ENCODE results near the gene XRCC1. TPM values are rescaled to one million over a fixed set of nuclear protein-coding genes. Genes with fewer than 3 reads are reported as not detected.
A peak's percentile ranks its signal among the peaks of the same experiment; 100 is the strongest.

The XRCC1 gene
- total and polyA plus RNA-seq, 5 donors from 2014 or later = 19.8 to 35.4 (median 24.7) TPM

DNA sequence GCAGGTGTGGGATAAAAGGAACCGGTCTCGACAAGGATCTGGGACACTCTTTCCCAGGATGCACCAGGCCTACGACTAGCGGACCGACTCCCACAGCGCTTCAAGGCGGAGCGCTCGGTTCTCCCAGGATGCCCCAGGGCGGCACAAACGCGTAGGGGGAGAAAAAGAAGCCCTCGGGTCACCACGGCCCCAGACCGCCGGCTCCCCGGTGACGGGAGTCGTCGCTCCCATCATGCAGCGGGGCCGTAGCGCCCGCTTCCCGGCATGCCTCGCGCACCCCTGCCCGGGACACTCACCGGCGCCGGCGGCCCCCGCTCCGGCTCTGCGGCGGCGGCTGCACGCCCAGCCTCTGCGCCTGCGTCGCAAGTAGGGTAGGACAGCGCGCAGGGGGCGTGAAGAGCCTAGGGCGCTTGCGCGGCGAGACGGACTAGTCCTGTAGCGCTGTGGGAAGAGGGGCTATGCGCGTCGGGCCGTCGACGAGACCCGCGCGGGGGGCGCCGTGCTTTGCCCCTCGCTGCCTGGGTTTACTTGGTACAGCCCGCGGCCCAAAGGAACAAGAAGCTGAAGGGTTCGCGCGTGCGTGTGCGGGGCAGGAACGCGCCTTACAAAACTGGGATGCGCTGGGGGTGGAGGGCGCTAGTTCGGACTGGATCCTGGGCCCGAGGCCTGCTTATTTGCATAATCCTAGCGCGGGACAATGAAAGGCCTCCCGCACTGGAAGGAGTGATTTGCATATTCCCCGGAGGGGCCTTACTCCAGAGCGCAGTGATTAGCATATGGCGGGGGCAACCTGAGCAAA lies 44.1 kb upstream of the XRCC1 start, which contains the start of gene ZNF428:
ZNF428 (minus strand) TSS at position 368 of the 799 bp plus-strand sequence. CDS start 5,325 bp downstream, outside the sequence.
- H3K9me3 ChIP-seq (ENCODE audit: control insufficient read depth in 2 of 2, low read length in 2 of 2) = no peaks in the 10 kb centered on the region
- Mint-ChIP-seq H3K9me3 (no peaks in the 10 kb centered on the region), H3K4me1 (peaks cover 10 to 43% (median 27%) of the 10 kb centered on the region in 4 donors), H3K27ac (peak within 1 kb of the TSS; percentile 95 to 98 (median 96)), H3K4me3 (peak within 1 kb of the TSS; percentile 91 to 98 (median 98)), H3K36me3 (no peaks in the 10 kb centered on the region), H3K27me3 (no peaks in the 10 kb centered on the region)
- ATAC-seq (ENCODE audit: low read depth in 2 of 2) (peak; percentile 90 to 91), DNase-seq (peak; percentile 80 to 89 (median 85))
- peak within 1 kb of the TSS; percentile 84 for H3K27ac ChIP-seq (ENCODE audit: insufficient read depth, low read length, poor library complexity, severe bottlenecking)
- H3K4me1 ChIP-seq (ENCODE audit: control insufficient read depth, insufficient read depth, low read length, poor library complexity, severe bottlenecking) = peaks cover 18% of the 10 kb centered on the region
- no peaks in the 10 kb centered on the region for H3K36me3 ChIP-seq (ENCODE audit: control insufficient read depth, insufficient read depth, low read length)
- no peaks in the 10 kb centered on the region for H3K27me3 ChIP-seq (ENCODE audit: control insufficient read depth, insufficient read depth, low read length)
- peak within 1 kb of the TSS; percentile 90 for H3K4me3 ChIP-seq (ENCODE audit: low read depth, low read length)

DNA sequence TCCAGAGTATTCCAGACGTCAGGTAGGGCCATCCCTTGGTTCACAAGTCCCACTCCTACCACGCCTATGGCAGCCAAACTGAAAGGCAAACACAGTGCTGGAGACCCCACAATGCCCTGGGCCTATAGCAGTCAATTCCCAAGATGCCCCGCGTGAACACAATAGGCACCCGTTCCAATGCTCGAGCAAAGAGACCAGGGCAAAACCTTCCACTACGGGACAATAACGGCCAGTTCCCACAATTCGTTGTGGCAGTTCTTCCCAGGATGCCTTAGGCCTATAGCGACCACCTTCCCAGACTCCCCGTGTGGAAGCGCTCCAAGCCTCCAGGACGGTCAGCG lies 43.6 kb upstream of the XRCC1 start:
- H3K4me1 ChIP-seq (ENCODE audit: control insufficient read depth, insufficient read depth, low read length, poor library complexity, severe bottlenecking) = peaks cover 18% of the 10 kb centered on the region
- ATAC-seq (ENCODE audit: low read depth in 2 of 2) (no peak), DNase-seq (peak in 1 of 3 donors; percentile 76)
- H3K36me3 ChIP-seq (ENCODE audit: control insufficient read depth, insufficient read depth, low read length) = peaks cover 3% of the 10 kb centered on the region
- H3K27me3 Mint-ChIP-seq = no peaks in the 10 kb centered on the region
- peak overlapping the region; percentile 85 to 98 (median 96) for H3K27ac Mint-ChIP-seq
- peak overlapping the region; percentile 90 for H3K4me3 ChIP-seq (ENCODE audit: low read depth, low read length)
- H3K9me3 Mint-ChIP-seq = no peaks in the 10 kb centered on the region
- peak overlapping the region; percentile 91 to 98 (median 98) for H3K4me3 Mint-ChIP-seq
- H3K36me3 Mint-ChIP-seq = peaks cover 4% of the 10 kb centered on the region
- peaks cover 10 to 43% (median 26%) of the 10 kb centered on the region in 4 donors for H3K4me1 Mint-ChIP-seq
- H3K27me3 ChIP-seq (ENCODE audit: control insufficient read depth, insufficient read depth, low read length) = no peaks in the 10 kb centered on the region
- peak overlapping the region; percentile 84 for H3K27ac ChIP-seq (ENCODE audit: insufficient read depth, low read length, poor library complexity, severe bottlenecking)
- no peaks in the 10 kb centered on the region for H3K9me3 ChIP-seq (ENCODE audit: control insufficient read depth in 2 of 2, low read length in 2 of 2)

DNA sequence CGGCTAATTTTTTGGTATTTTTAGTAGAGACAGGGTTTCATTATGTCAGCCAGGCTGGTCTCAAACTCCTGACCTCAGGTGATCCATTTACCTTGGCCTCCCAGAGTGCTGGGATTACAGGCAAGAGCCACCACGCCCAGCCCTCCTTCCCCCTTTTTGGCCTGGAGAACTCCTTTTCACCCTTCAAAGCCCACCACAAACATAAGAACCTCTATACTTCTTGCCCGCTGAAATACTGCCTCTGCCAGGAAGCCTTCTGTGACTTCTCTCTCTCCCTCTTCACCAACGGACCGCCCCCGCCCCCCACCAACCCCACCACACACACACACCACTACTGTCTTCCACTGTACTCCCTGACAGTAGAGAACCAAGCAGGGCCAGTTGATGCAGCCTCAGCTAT lies 41.6 kb upstream of the XRCC1 start:
- peak overlapping the region in 1 of 3 donors; percentile 35 for H3K27ac Mint-ChIP-seq
- H3K4me1 Mint-ChIP-seq = peaks cover 15 to 44% (median 27%) of the 10 kb centered on the region in 4 donors
- no peak overlapping the region for H3K4me3 ChIP-seq (ENCODE audit: low read depth, low read length)

DNA sequence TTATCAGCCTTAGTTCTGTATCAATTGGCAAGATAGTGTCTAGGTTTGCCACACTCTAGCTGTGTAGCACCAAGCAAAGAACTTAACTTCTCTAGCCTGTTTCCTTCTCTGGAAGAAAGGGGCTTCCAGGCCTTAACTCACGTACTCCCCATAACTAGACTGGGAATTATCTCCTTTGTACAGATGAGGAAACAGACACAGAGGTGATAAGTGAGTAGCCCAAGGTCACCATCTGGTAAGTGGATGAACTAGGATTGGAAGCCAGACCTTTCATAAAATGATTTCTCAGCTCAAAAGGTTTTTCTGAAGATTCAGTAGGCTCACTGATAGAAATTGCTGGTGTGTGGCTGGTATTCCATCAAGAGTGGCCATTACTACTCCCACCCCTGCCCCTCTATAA lies 41.0 kb upstream of the XRCC1 start:
- DNase-seq = no peak
- H3K4me3 ChIP-seq (ENCODE audit: low read depth, low read length) = no peak overlapping the region
- peak overlapping the region in 1 of 4 donors; percentile 51 for H3K4me3 Mint-ChIP-seq
- no peak overlapping the region for H3K27ac ChIP-seq (ENCODE audit: insufficient read depth, low read length, poor library complexity, severe bottlenecking)
- no peaks in the 10 kb centered on the region for H3K27me3 Mint-ChIP-seq
- H3K36me3 ChIP-seq (ENCODE audit: control insufficient read depth, insufficient read depth, low read length) = peaks cover 23% of the 10 kb centered on the region
- H3K9me3 ChIP-seq (ENCODE audit: control insufficient read depth in 2 of 2, low read length in 2 of 2) = no peaks in the 10 kb centered on the region
- peaks cover 13 to 46% (median 28%) of the 10 kb centered on the region in 4 donors for H3K4me1 Mint-ChIP-seq
- no peaks in the 10 kb centered on the region for H3K27me3 ChIP-seq (ENCODE audit: control insufficient read depth, insufficient read depth, low read length)
- H3K4me1 ChIP-seq (ENCODE audit: control insufficient read depth, insufficient read depth, low read length, poor library complexity, severe bottlenecking) = peaks cover 18% of the 10 kb centered on the region
- no peaks in the 10 kb centered on the region for H3K9me3 Mint-ChIP-seq
- peak overlapping the region in 1 of 3 donors; percentile 35 for H3K27ac Mint-ChIP-seq
- no peak for ATAC-seq (ENCODE audit: low read depth in 2 of 2)
- H3K36me3 Mint-ChIP-seq = peaks cover 11% of the 10 kb centered on the region

More for the DNA sequence above, 41.6 kb upstream of the XRCC1 start:
- Mint-ChIP-seq H3K27me3 (no peaks in the 10 kb centered on the region), H3K9me3 (no peaks in the 10 kb centered on the region), H3K36me3 (peaks cover 9% of the 10 kb centered on the region), H3K4me3 (peak overlapping the region in 3 of 4 donors; percentile 51 to 64 (median 55))
- ATAC-seq (ENCODE audit: low read depth in 2 of 2) (no peak), DNase-seq (no peak)
- Histone ChIP-seq H3K27me3 (ENCODE audit: control insufficient read depth, insufficient read depth, low read length) (no peaks in the 10 kb centered on the region), H3K27ac (ENCODE audit: insufficient read depth, low read length, poor library complexity, severe bottlenecking) (no peak overlapping the region), H3K9me3 (ENCODE audit: control insufficient read depth in 2 of 2, low read length in 2 of 2) (no peaks in the 10 kb centered on the region), H3K36me3 (ENCODE audit: control insufficient read depth, insufficient read depth, low read length) (peaks cover 19% of the 10 kb centered on the region), H3K4me1 (ENCODE audit: control insufficient read depth, insufficient read depth, low read length, poor library complexity, severe bottlenecking) (peaks cover 18% of the 10 kb centered on the region)

DNA sequence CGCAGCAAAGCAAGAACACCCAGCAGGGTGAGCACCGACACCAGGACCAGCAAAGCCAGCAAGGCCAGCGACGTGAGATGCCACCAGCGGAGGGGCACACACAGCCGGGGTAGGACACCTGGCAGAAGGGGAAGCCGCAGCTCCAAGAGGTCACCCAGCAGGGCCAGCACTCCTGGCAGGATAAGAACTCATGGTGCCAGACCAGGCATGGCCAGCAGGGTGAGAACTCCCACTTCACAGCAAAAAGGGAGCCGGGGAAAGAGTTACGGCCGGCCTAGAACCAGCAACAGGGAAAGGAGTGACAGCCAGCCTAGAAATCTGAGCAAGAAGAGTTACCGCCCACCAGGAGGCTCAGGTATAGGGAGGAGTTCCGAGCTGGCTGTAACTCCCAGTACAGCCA lies 37.0 kb upstream of the XRCC1 start:
- H3K27ac Mint-ChIP-seq = peak overlapping the region in 1 of 3 donors; percentile 9
- Histone ChIP-seq H3K4me1 (ENCODE audit: control insufficient read depth, insufficient read depth, low read length, poor library complexity, severe bottlenecking) (no peaks in the 10 kb centered on the region), H3K9me3 (ENCODE audit: control insufficient read depth in 2 of 2, low read length in 2 of 2) (no peaks in the 10 kb centered on the region), H3K36me3 (ENCODE audit: control insufficient read depth, insufficient read depth, low read length) (peaks cover 25% of the 10 kb centered on the region), H3K27ac (ENCODE audit: insufficient read depth, low read length, poor library complexity, severe bottlenecking) (no peak overlapping the region), H3K27me3 (ENCODE audit: control insufficient read depth, insufficient read depth, low read length) (no peaks in the 10 kb centered on the region), H3K4me3 (ENCODE audit: low read depth, low read length) (no peak overlapping the region)
- DNase-seq (no peak), ATAC-seq (ENCODE audit: low read depth in 2 of 2) (no peak)
- no peak overlapping the region for H3K4me3 Mint-ChIP-seq
- H3K9me3 Mint-ChIP-seq = no peaks in the 10 kb centered on the region
- peaks cover 17% of the 10 kb centered on the region for H3K36me3 Mint-ChIP-seq
- H3K27me3 Mint-ChIP-seq = no peaks in the 10 kb centered on the region
- H3K4me1 Mint-ChIP-seq = peaks cover 8 to 33% (median 23%) of the 10 kb centered on the region in 4 donors

DNA sequence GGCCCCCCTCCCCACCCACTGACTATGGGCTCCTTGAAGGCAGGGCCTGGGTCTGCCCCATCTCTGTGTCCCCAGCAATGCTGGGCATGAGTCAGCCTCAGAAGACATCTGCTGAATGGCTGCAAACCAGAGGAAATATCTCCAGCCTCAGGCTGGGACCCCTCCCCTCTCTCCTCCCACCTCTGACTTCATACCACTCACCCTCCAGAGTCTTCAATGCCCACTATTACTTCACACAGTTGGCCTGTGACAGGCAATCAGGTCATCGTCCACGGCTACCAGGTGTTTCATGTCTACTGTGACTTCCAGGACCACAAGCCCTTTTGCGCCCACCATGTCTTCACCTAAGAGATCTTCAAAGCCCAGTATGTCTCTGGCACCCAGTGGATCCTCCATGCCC lies 36.5 kb upstream of the XRCC1 start, which contains the start of gene SRRM5:
SRRM5 (plus strand) TSS at position 301 of the 400 bp plus-strand sequence; CDS start at position 335, 34 bp downstream.
- H3K4me1 ChIP-seq (ENCODE audit: control insufficient read depth, insufficient read depth, low read length, poor library complexity, severe bottlenecking) = no peaks in the 10 kb centered on the region
- peak within 1 kb of the TSS in 2 of 3 donors; percentile 9 to 46 for H3K27ac Mint-ChIP-seq
- no peaks in the 10 kb centered on the region for H3K27me3 ChIP-seq (ENCODE audit: control insufficient read depth, insufficient read depth, low read length)
- H3K36me3 Mint-ChIP-seq = peaks cover 17% of the 10 kb centered on the region
- H3K27ac ChIP-seq (ENCODE audit: insufficient read depth, low read length, poor library complexity, severe bottlenecking) = no peak within 1 kb of the TSS
- H3K4me1 Mint-ChIP-seq = peaks cover 8 to 28% (median 21%) of the 10 kb centered on the region in 4 donors
- no peak within 1 kb of the TSS for H3K4me3 ChIP-seq (ENCODE audit: low read depth, low read length)
- H3K27me3 Mint-ChIP-seq = no peaks in the 10 kb centered on the region
- DNase-seq (no peak), ATAC-seq (ENCODE audit: low read depth in 2 of 2) (no peak)
- H3K9me3 Mint-ChIP-seq = no peaks in the 10 kb centered on the region
- peaks cover 25% of the 10 kb centered on the region for H3K36me3 ChIP-seq (ENCODE audit: control insufficient read depth, insufficient read depth, low read length)
- no peak within 1 kb of the TSS for H3K4me3 Mint-ChIP-seq
- H3K9me3 ChIP-seq (ENCODE audit: control insufficient read depth in 2 of 2, low read length in 2 of 2) = no peaks in the 10 kb centered on the region

DNA sequence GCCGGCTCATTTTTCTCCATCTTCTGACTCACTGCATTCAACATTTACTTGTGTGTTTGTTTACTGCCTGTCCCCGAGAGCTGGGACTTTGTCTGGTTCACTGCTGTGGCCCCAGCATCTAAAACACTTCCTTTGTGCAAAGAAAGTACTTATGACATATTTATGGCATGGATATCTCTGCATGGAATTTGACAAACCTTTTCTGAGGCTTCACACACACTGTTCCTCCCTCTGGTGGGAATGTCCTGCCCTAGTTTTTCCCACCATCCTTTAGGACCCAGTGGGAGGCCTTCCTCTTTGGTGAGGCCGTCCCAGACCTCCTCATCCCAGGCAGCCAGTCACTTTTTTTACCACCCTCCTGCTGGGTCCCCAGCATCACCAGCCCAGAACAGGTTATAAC lies 35.2 kb upstream of the XRCC1 start:
- ATAC-seq (ENCODE audit: low read depth in 2 of 2) = no peak
- Mint-ChIP-seq H3K36me3 (peaks cover 17% of the 10 kb centered on the region), H3K27ac (peak overlapping the region in 2 of 3 donors; percentile 62 to 76), H3K9me3 (no peaks in the 10 kb centered on the region), H3K27me3 (no peaks in the 10 kb centered on the region), H3K4me3 (no peak overlapping the region), H3K4me1 (peaks cover 8 to 20% (median 16%) of the 10 kb centered on the region in 4 donors)
- peaks cover 25% of the 10 kb centered on the region for H3K36me3 ChIP-seq (ENCODE audit: control insufficient read depth, insufficient read depth, low read length)
- no peaks in the 10 kb centered on the region for H3K27me3 ChIP-seq (ENCODE audit: control insufficient read depth, insufficient read depth, low read length)
- no peak for DNase-seq
- H3K9me3 ChIP-seq (ENCODE audit: control insufficient read depth in 2 of 2, low read length in 2 of 2) = no peaks in the 10 kb centered on the region
- no peak overlapping the region for H3K27ac ChIP-seq (ENCODE audit: insufficient read depth, low read length, poor library complexity, severe bottlenecking)
- no peaks in the 10 kb centered on the region for H3K4me1 ChIP-seq (ENCODE audit: control insufficient read depth, insufficient read depth, low read length, poor library complexity, severe bottlenecking)
- no peak overlapping the region for H3K4me3 ChIP-seq (ENCODE audit: low read depth, low read length)
